ENCODE measurements around the gene KHK.

DNA sequence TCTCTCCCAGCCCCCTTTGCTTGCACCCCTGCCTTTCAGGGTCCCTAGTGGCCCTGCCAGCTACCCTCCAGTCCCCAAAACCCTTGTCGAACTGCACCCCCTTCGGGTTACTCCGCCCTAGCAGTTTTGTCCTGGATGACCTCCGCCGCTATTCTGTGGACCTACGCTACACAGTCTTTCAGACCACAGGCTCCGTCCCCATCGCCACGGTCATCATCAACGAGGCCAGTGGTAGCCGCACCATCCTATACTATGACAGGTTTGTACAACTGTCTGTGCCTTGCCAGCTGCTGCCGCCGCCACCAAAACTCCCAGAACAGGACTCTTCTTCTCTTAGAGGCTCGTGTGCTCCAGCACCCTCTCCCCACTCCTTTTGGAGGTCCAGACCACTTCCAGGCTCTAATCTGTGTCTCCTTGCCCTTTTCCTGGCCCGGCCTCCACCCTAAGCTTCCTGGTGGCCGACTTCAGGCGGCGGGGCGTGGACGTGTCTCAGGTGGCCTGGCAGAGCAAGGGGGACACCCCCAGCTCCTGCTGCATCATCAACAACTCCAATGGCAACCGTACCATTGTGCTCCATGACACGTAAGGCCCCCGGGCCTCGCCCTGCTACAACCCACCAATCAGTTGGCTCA lies 7.9 kb downstream of the KHK start:
- TF ChIP-seq, protein P1, sequence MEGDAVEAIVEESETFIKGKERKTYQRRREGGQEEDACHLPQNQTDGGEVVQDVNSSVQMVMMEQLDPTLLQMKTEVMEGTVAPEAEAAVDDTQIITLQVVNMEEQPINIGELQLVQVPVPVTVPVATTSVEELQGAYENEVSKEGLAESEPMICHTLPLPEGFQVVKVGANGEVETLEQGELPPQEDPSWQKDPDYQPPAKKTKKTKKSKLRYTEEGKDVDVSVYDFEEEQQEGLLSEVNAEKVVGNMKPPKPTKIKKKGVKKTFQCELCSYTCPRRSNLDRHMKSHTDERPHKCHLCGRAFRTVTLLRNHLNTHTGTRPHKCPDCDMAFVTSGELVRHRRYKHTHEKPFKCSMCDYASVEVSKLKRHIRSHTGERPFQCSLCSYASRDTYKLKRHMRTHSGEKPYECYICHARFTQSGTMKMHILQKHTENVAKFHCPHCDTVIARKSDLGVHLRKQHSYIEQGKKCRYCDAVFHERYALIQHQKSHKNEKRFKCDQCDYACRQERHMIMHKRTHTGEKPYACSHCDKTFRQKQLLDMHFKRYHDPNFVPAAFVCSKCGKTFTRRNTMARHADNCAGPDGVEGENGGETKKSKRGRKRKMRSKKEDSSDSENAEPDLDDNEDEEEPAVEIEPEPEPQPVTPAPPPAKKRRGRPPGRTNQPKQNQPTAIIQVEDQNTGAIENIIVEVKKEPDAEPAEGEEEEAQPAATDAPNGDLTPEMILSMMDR (IDR thresholded peaks at IDR 0.05; ENCODE audit: low read length) = no peak
- no peak for TF ChIP-seq EZH2 (IDR thresholded peaks at IDR 0.05; ENCODE audit: borderline replicate concordance, low read length)

All from OCI-LY1 (cell line).